IPS-NIHi7 (cell line): ENCODE measurements around the gene MELTF.

Experiments used
- DNase-seq: peaks from one replicate; pipeline ENCODE4 v3.0.0; 2012; ENCODE audit warnings: mixed read lengths; ENCODE audit errors: extremely low spot score

The MELTF gene

DNA sequence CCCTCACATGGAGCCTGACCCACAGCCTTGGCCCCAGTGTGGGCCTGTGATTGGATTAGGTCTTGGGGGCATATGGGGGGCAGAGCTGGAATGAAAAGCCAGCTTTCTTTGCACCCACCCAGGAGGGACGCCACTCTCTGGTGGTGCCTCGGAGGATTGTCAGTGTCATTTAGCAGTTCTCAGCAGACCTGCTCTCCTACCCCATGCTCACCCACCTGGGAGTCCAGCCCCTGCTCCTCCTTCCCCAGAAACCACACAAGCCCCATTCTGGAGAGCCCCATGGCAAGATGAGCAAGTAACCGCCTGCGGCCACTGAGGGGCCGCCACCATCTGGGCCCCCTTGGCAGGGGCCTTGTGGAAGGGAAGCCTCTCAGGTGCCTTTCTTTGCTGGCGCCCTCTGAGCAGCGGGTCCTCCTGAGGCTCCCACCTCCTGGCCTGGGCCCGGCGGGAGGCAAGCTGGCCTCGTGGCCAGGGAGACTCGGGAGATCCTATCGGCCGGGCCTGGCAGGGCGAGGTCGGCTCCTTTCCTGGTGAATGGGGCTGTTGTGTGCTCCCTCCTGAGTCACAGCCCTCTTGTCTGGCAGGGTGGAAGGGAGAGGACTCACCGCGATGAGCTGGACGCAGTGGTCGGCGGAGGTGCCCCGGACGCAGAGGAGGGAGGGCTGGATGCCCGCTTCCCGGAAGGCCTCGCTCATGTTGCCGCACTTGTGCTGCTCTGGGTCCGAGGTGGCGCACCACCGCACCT lies 2.3 kb downstream of the MELTF start:
- DNase-seq: peak; percentile 7

DNA sequence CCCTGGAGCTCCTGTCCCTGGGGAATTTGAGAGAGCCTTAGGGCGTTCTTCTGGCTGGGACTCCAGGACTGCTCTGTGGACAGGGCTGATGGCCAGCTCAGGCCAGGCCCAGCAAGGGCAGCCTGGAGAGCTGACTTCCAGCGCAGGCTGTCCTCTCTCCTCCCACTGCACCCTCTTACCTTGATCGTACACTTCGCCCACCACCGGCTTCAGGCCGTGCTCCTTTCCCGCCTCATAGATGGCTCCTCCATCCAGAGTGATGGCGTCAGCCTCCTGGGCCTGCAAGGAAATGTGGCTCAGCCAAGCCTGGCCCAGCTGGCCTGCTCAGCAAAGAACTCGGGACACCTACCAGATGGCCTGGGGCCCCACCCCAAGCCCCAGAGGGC lies 3.1 kb downstream of the MELTF start:
- peak; percentile 4 for DNase-seq

DNA sequence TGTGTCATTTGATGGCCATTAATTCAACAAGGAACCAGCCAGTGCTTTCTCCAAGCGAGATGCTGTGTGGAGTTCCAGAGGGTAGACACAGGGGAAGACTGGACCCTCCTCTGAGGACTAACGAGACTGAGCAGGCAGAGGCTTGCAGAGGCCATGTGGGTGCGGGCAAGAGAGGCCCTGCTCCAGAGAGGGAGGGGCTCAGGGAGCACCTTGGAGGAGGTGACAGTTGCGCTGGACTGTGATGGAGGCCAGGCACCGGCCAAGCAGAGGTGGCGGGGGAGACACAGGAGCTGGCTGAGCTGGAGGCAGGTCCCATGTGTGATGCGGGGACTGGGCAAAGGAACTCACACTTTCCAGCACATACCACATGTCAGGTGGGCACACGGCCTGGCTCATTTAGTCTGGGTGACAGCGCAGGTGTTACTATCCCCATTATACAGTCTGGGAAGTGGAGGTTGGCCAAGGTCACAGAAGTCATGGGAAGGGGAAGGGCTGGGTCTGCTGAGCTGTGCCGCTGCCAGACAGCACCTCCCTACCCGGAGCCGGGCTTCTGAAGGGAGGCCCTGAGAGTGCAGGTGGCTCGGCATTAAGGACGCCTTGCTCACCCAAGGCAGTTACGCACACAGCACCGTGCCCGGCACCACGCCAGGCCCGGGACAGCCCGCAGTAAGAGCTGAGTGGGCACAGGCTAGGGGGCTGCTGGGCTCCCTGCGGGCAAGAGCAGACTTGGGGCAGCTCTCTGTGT lies 3.7 kb downstream of the MELTF start:
- peak; percentile 5 for DNase-seq

DNA sequence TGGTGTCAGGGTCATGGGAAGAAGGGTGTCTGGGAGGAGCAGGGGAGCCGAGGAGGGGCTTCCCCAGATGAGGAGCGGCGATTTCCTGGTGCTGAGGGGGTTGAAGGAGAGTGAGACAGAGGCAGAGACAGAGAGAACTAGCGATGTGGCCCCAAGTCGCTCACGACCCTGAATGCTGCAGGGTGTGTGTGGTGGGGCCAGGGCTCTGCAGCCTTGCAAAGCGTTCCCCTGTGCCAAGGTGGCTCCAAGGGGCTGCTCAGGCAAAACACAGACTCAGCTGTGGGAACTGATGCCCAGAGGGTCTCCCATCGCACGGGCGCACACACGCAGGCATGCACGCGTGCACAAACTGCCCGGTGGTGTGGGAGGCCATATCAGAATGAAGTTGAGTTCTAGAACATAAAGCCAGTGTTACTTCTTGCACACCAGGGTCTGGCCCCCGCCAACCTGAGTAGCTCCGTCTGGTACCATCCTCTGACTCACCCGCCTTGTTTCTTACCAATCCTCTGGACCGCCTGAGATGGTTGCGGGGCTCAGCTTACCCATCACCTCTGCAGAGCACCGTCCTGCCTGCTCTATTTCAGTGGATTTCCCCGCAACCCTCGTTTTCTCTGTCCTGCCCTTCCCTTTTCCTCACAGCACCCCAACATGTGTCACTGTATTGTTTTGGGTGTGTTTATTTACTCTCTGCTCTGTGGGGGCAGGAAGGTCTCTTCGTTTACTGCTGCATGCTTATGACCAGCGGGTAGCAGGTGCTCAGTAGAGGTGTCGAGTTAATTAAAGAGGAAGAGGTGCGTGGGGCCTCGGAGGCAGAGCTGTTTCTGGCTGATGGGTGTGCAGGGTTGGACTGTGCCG lies 4.5 kb downstream of the MELTF start:
- DNase-seq: no peak

DNA sequence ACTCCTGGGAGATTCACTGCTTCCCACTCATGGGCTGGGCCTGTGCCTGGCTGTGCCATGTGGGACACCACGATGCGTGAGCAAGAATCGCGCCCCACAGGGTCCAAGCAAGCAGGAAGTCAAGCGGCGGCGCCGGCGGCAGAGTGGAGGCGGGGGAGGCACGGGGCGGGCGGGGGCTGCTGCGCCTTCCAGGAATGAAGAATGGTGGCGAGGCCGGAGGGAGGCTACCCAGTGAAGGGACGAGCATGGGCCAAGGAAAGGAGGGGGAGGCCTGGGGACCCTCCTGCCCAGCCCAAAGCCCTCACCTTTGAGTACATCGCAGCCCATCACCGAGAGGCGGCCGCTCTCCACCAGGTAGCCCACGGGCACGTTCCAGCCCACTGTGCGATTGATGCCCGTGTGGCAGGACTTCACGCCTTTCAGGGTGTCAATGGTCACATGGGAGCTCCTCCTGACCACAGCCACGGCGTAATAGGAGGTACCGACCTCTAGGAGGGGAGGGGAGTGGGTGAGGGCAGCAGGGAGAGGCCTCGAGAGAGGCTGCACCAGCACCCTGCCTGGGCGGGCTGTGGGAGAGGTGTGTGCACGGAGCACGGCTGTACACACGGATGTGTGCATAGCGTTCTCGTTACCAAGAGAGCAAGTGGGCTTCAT lies 5.5 kb downstream of the MELTF start:
- no peak for DNase-seq

DNA sequence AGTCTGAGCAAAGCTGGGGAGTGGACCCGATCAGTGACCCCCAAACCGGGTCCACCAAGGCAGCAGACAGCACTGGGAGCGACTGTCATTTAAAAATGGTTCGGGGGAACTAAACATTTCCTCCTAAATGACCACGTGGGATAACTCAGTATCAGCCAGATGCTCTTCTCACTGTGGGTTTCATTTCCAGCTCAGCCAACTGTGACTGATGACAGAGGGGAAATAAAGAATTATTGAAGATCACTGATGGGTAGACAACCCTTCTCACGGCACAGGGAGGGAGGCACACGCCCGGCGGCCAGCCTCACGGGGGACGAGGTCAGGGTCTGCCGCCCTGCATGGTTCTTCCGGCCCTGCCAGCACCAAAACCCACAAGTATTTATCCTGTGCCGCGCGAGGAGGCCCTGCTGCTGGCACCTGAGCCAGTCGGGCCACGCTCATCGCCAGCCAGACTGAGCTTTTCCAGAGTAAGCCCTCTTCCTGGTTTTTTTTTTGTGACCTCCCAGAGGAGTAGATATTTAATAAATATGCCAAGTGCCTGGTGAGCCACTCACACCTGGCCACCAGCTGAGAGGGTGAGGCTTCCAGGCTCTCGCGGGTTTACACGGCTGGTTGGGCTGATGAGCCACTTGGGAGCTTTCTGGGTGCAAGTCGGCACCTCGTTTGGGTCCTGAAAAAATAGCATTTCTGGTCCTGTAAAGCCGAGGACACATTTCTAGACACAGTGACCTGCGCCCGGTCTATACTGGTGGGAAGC lies 6.2 kb downstream of the MELTF start:
- DNase-seq: no peak

DNA sequence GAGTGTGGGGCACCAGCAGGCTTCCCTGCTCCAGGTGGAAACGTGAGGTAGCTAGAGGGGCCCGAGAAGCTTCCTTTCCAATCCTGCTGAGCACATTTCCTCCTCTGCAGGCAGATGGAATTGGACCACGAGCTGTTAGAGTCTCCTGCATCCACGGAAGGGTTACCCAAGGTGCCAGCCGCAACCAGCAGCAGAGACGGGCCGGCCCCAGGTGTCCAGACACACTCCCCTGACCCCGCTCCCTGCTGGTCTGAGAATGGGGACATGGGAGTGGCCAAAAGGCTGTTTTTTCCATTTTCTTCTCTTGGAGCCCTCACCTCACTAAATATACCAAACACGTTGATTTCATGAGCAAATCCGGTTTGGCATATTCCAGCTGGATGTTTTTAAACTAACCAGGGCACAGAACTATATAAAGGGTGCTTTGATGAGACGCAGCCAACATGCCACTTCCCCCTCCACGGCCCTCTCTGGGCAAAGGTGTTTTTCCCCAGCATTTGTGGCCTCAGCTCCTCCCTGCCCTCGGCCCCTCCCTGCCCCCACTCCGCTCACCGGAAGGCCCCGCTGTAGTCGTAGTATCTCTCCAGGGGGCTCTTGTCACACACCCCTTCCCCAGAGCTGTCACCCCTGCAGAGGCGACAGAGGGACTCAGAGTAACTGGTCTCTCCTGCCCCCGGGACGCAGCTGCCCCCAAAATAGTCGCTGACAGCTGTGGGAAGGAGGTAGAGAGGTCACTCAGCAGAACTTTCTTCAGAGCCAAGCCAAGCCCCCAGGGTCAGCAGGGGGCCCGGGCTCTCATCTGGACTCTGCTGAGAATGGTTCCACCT lies 7.0 kb downstream of the MELTF start:
- no peak for DNase-seq

DNA sequence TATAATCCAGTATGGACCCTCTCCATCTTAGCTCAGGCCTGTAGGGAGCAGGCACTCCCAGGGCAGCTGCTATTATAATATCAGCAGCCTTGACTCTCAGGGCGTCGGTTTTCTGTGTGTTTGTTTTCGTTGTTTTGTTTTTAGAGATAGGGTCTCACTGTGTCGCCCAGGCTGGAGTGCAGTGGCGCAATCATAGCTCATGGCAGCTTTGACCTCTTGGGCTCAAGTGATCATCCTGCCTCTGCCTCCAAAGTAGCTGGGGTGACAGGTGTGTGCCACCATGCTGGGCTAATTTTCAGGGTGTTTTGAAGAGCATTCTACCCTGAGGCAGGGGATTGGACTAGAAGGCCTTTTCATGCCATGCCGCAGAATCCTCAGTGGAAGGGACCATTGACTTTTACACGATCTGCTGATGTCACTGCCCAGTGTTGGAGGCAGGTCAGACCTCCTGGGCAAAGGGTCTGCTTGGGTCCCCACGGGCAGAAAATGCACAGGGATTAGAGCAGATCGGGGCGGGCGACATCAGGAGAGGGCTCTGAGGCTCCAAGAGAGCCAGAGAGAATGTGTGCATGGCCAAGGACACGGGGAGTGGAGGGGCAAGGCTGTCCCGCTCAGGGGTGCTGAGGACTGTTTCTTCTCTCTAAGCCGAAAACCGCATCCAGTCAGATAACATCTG lies 7.8 kb downstream of the MELTF start:
- DNase-seq: no peak

DNA sequence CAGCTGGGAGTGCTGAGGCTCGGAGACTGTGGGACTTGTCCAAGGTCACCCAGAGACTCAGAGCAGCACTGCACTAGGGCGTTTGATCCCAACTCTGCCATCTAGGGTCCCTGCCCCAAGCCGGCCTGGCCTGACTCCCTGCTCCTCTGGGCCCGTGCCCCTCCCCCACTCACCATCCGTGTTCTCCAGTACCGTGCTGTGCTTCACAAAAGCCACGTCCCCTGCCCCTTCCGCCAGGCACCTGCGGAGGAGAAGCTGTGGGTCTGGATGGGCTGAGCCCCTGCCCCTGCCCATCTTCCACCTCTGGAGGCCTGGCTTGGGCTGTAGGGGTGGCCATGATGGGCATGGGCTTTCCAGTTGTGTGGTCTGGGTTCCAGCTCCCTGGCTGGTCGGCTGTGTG lies 8.4 kb downstream of the MELTF start:
- DNase-seq: no peak

DNA sequence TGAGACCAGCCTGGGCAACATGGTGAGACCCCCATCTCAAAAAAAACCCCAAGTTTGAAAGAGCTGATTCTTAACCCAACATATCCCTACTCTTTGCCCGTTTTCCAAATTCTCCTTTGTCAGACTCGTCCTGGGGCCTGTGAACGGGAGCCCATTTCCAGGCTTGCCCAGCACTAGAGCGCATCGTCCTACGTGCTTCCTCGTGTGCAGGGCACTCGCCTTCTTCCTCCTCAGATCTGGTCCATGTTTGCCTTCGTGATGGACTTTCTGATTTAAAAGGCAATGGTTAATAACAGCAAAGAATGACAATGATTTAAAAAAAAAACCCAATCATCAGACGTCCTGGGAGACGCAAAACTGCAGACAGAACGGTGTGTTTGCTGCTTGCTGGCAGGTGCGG lies 10.1 kb downstream of the MELTF start:
- DNase-seq: no peak

DNA sequence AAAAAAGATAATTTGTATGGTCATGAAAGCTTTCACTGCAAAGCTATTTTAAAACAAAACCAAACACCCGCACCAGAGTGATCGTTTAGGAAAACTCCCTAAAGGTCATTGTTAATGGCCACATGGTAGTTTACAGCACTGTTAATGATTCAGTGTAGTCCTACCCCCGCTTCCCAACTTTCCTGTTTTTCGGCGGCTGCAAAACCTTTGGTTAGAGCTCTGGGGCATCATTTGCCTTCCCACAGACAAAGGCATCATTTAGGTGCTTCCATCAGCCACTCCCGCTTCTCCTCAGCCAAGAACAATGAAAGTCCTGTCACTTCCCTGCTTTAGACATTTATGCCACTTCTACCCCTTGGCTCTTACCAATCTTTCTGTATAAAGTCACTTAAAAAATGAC lies 10.6 kb downstream of the MELTF start:
- DNase-seq: no peak

DNA sequence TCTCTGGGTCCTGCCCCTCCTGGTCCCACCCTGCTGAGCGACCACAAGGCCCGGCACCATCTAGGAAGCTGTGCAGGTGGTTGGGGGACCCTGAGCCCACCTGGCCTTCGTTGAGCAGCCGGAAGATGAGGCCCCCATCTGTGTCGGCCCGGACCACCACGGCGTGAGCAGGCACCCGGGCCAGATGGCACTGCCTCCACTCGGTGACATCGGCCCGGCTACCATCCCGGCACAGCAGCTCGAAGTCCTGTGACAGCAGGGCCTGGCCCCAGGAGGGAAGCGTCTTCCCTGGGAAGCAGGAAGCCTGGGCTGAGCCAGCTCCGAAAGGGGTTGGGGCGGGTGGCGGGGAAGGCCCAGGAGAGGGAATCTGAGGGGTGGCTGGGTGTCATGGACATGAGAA lies 12.6 kb downstream of the MELTF start:
- no peak for DNase-seq

DNA sequence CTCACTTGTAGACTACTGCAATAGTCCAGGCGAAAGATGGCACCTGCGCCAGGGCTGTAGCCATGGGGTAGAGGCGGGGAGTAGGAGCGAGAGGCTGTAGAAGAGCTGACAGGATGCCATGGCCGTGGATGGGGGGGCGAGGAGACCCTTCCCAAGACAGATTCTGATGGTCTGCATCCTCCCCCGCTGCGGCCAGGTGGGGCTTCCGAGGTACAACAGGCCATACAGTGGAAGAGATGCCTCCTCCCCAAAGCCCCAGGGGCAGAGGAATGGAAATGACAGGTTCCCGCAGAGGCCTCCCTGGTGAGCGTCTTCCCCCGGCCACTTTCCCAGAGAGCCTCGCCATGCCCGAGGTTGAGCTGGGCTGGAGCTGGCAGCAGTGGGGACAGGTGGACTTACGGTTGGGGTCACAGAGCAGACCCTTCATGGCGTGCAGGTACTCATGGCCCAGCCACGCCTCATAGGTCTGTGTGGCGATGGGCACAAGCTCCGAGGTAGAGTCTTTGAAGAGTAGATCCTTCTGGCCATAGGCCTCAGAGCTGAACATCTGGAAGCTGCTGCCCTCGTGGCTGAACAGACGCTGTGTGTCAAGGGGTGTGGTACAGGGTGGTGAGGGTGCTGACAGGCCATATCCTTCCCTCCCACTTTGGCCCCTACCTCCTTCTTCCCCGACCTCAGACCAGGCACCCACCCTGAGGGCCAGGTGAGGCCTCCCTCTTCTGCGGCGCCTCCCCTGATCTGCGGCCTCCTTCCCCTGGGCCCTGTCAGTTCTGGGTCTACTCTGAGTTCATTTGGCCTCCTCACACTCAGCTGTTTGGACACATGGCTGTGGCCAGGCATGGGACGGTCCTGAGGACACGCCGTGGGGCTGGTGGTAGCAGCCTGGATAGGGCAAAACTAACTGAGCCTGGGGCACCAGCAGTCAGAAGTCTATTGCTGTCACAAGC lies 13.6 kb downstream of the MELTF start:
- no peak for DNase-seq

DNA sequence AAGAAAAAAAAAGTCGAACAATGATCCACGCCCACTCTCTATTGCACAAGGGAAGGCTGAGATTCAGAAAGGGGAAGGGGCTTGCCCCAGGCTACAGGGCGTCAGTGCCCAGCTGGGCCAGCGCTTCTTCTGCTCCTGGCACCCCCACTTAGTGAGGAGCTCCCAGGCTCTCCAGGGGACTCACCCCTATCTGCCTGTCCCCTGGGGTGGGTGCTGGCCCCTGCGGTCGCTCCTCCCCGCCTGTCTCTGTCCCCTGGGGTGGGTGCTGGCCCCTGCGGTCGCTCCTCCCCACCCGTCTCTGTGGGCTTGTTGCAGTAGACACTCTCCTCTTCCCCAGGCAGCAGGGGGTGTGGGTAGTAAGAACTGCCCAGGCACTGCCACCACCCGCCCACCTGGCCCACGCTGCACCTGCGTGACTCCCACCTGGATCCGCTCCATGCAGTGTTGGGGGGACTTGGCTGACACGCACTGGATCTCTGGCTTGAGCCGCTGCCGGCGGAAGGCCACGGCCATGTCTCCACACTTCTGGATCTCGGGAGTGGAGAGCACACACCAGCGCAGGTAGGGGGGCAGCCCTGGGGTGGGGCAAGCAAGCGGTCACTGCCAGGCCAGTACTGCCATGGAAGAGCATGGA lies 14.6 kb downstream of the MELTF start:
- no peak for DNase-seq

DNA sequence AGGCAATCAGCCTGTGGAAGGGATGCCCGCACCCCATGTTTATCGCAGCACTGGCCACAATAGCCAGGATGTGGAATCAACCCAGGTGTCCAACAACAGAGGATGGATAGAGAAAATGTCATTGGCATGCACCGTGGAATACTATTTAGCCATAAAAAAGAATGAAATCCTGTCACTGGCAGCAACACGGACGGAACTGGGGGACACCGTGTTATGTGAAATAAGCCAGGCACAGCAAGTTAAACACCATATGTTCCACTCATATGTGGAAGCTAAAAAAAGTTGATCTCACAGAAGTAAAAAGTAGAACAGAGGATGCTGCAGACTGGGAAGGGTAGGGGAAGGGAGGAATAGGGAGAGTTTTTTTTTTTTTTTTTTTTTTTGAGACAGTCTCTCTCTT lies 15.6 kb downstream of the MELTF start:
- no peak for DNase-seq

DNA sequence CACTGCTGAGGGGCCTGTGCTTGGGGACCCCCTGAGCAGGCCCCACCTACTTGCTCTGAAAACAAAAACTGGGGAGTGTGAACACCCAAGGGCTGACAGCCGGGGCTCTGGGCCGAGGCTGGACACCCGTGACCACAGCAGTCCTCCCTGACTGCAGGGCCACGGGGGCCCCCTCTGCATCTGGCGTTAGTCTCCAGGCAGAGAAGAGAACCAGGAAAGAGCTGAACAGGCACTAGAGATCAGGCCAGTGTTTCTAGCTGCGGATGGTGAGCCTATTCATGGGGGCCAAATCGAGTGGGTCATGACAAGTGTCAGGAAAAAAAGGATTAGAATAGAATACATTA lies 17.1 kb downstream of the MELTF start:
- DNase-seq: no peak

DNA sequence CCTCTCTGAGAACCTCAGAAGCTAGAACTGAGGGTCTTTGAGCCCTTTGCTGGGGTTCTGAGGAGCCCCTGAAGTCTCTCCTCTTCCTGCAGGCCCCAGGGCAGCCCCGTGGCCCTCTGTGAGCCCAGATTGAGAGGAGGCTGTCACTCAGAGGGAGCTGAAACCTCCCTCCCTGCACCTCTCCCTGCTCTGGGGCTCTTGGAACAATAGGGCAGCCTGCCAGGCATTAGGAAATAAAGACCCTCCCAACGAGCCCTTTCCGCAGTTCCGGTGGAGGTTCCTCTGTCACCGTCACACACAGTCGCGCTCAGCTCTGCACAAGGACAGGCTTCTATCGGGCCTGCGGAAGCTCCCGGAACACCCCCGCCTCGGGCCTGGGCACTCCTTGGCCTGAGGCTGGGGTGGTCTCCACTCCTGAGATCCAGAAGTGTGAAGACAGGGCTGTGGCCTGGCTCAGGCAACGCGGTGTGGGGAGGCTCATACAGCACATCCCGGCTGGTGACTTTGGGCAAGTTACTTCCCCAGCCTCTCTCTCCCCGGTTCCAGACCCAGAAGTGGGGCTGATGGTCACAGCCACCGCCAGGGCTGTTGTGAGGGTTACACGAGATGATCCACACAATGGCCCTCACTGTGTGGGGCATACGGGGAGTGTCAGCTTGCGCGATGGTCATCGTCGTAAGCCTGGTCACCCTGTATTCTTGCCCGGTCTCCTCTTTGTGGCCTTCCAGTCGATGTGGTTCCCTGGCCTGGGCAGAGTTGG lies 17.7 kb downstream of the MELTF start:
- no peak for DNase-seq
